ENCODE results near the gene TSHZ2.

The TSHZ2 gene

GRCh38 chr20:53202777-53203176 lies 230.6 kb downstream of the TSHZ2 start:
- no peaks in the 10 kb centered on the region for H3K9me3 ChIP-seq (ENCODE audit: control insufficient read depth, low read length)
- H3K27ac ChIP-seq (ENCODE audit: low read depth, low read length, severe bottlenecking): no peak overlapping the region
- no peaks in the 10 kb centered on the region for H3K4me1 ChIP-seq (ENCODE audit: control insufficient read depth, insufficient read depth, low read length, poor library complexity, severe bottlenecking)
- WGBS, 2 experiments (ENCODE audit: insufficient coverage in 2 of 2): 87 to 93% methylated on average over 3 of the region's 3 CpGs
- H3K4me3 ChIP-seq (ENCODE audit: extremely low read depth, insufficient read depth, low read length, poor library complexity, severe bottlenecking): no peak overlapping the region
- H3K36me3 ChIP-seq (ENCODE audit: control insufficient read depth, insufficient read depth, low read length): no peaks in the 10 kb centered on the region

GRCh38 chr20:53205046-53205445 lies 232.9 kb downstream of the TSHZ2 start:
- WGBS, 2 experiments (ENCODE audit: insufficient coverage in 2 of 2): 93 to 100% methylated on average over 3 of the region's 5 CpGs
- no peaks in the 10 kb centered on the region for H3K4me1 ChIP-seq (ENCODE audit: control insufficient read depth, insufficient read depth, low read length, poor library complexity, severe bottlenecking)
- no peak overlapping the region for H3K4me3 ChIP-seq (ENCODE audit: extremely low read depth, insufficient read depth, low read length, poor library complexity, severe bottlenecking)
- no peaks in the 10 kb centered on the region for H3K36me3 ChIP-seq (ENCODE audit: control insufficient read depth, insufficient read depth, low read length)
- H3K27ac ChIP-seq (ENCODE audit: low read depth, low read length, severe bottlenecking): no peak overlapping the region
- H3K9me3 ChIP-seq (ENCODE audit: control insufficient read depth, low read length): no peaks in the 10 kb centered on the region

GRCh38 chr20:53208110-53208832 lies 236.1 kb downstream of the TSHZ2 start:
- H3K4me3 ChIP-seq (ENCODE audit: extremely low read depth, insufficient read depth, low read length, poor library complexity, severe bottlenecking): no peak overlapping the region
- 88 to 89% methylated on average over 7 to 9 of the region's 11 CpGs for WGBS, 2 experiments (ENCODE audit: insufficient coverage in 2 of 2)
- no peaks in the 10 kb centered on the region for H3K4me1 ChIP-seq (ENCODE audit: control insufficient read depth, insufficient read depth, low read length, poor library complexity, severe bottlenecking)
- H3K9me3 ChIP-seq (ENCODE audit: control insufficient read depth, low read length): no peaks in the 10 kb centered on the region
- H3K36me3 ChIP-seq (ENCODE audit: control insufficient read depth, insufficient read depth, low read length): no peaks in the 10 kb centered on the region
- no peak overlapping the region for H3K27ac ChIP-seq (ENCODE audit: low read depth, low read length, severe bottlenecking)

- no peaks in the 10 kb centered on the region for H3K4me1 ChIP-seq (ENCODE audit: control insufficient read depth, insufficient read depth, low read length, poor library complexity, severe bottlenecking)
- no peaks in the 10 kb centered on the region for H3K36me3 ChIP-seq (ENCODE audit: control insufficient read depth, insufficient read depth, low read length)
- no peaks in the 10 kb centered on the region for H3K9me3 ChIP-seq (ENCODE audit: control insufficient read depth, low read length)
- H3K27ac ChIP-seq (ENCODE audit: low read depth, low read length, severe bottlenecking): no peak overlapping the region
- WGBS, 2 experiments (ENCODE audit: insufficient coverage in 2 of 2): 82 to 91% methylated on average over 9 to 12 of the region's 13 CpGs
- no peak overlapping the region for H3K4me3 ChIP-seq (ENCODE audit: extremely low read depth, insufficient read depth, low read length, poor library complexity, severe bottlenecking)
Observed at GRCh38 chr20:53210041-53210440, 237.9 kb downstream of the TSHZ2 start.

- H3K27ac ChIP-seq (ENCODE audit: low read depth, low read length, severe bottlenecking): no peak overlapping the region
- H3K4me3 ChIP-seq (ENCODE audit: extremely low read depth, insufficient read depth, low read length, poor library complexity, severe bottlenecking): no peak overlapping the region
- H3K36me3 ChIP-seq (ENCODE audit: control insufficient read depth, insufficient read depth, low read length): no peaks in the 10 kb centered on the region
- no peaks in the 10 kb centered on the region for H3K9me3 ChIP-seq (ENCODE audit: control insufficient read depth, low read length)
- no peaks in the 10 kb centered on the region for H3K4me1 ChIP-seq (ENCODE audit: control insufficient read depth, insufficient read depth, low read length, poor library complexity, severe bottlenecking)
- WGBS, 2 experiments (ENCODE audit: insufficient coverage in 2 of 2): 90 to 100% methylated on average over 1 to 2 of the region's 3 CpGs
Observed at GRCh38 chr20:53210931-53211330, 238.8 kb downstream of the TSHZ2 start.

- no peaks in the 10 kb centered on the region for H3K36me3 ChIP-seq (ENCODE audit: control insufficient read depth, insufficient read depth, low read length)
- WGBS, 2 experiments (ENCODE audit: insufficient coverage in 2 of 2): 94 to 95% methylated on average over 4 to 5 of the region's 5 CpGs
- H3K4me1 ChIP-seq (ENCODE audit: control insufficient read depth, insufficient read depth, low read length, poor library complexity, severe bottlenecking): no peaks in the 10 kb centered on the region
- H3K27ac ChIP-seq (ENCODE audit: low read depth, low read length, severe bottlenecking): no peak overlapping the region
- no peak overlapping the region for H3K4me3 ChIP-seq (ENCODE audit: extremely low read depth, insufficient read depth, low read length, poor library complexity, severe bottlenecking)
- H3K9me3 ChIP-seq (ENCODE audit: control insufficient read depth, low read length): no peaks in the 10 kb centered on the region
Observed at GRCh38 chr20:53212018-53212417, 239.9 kb downstream of the TSHZ2 start.

- H3K36me3 ChIP-seq (ENCODE audit: control insufficient read depth, insufficient read depth, low read length): no peaks in the 10 kb centered on the region
- no peaks in the 10 kb centered on the region for H3K4me1 ChIP-seq (ENCODE audit: control insufficient read depth, insufficient read depth, low read length, poor library complexity, severe bottlenecking)
- WGBS, 2 experiments (ENCODE audit: insufficient coverage in 2 of 2): 90 to 95% methylated on average over 4 to 7 of the region's 7 CpGs
- H3K9me3 ChIP-seq (ENCODE audit: control insufficient read depth, low read length): no peaks in the 10 kb centered on the region
- no peak overlapping the region for H3K4me3 ChIP-seq (ENCODE audit: extremely low read depth, insufficient read depth, low read length, poor library complexity, severe bottlenecking)
- H3K27ac ChIP-seq (ENCODE audit: low read depth, low read length, severe bottlenecking): no peak overlapping the region
Observed at GRCh38 chr20:53214392-53214791, 242.2 kb downstream of the TSHZ2 start.

GRCh38 chr20:53215166-53215565 lies 243.0 kb downstream of the TSHZ2 start:
- 83 to 96% methylated on average over 3 of the region's 4 CpGs for WGBS, 2 experiments (ENCODE audit: insufficient coverage in 2 of 2)
- no peaks in the 10 kb centered on the region for H3K36me3 ChIP-seq (ENCODE audit: control insufficient read depth, insufficient read depth, low read length)
- H3K27ac ChIP-seq (ENCODE audit: low read depth, low read length, severe bottlenecking): no peak overlapping the region
- no peaks in the 10 kb centered on the region for H3K4me1 ChIP-seq (ENCODE audit: control insufficient read depth, insufficient read depth, low read length, poor library complexity, severe bottlenecking)
- no peaks in the 10 kb centered on the region for H3K9me3 ChIP-seq (ENCODE audit: control insufficient read depth, low read length)
- H3K4me3 ChIP-seq (ENCODE audit: extremely low read depth, insufficient read depth, low read length, poor library complexity, severe bottlenecking): no peak overlapping the region

- Histone ChIP-seq H3K4me1 (ENCODE audit: control insufficient read depth, insufficient read depth, low read length, poor library complexity, severe bottlenecking) (no peaks in the 10 kb centered on the region), H3K4me3 (ENCODE audit: extremely low read depth, insufficient read depth, low read length, poor library complexity, severe bottlenecking) (no peak overlapping the region), H3K27ac (ENCODE audit: low read depth, low read length, severe bottlenecking) (no peak overlapping the region), H3K9me3 (ENCODE audit: control insufficient read depth, low read length) (no peaks in the 10 kb centered on the region), H3K36me3 (ENCODE audit: control insufficient read depth, insufficient read depth, low read length) (no peaks in the 10 kb centered on the region)
- WGBS, 2 experiments (ENCODE audit: insufficient coverage in 2 of 2): 91 to 93% methylated on average over 2 of the region's 2 CpGs
Observed at GRCh38 chr20:53216478-53216855, 244.3 kb downstream of the TSHZ2 start.

GRCh38 chr20:53216856-53217576 lies 244.9 kb downstream of the TSHZ2 start:
- Histone ChIP-seq H3K9me3 (ENCODE audit: control insufficient read depth, low read length) (no peaks in the 10 kb centered on the region), H3K36me3 (ENCODE audit: control insufficient read depth, insufficient read depth, low read length) (no peaks in the 10 kb centered on the region), H3K4me1 (ENCODE audit: control insufficient read depth, insufficient read depth, low read length, poor library complexity, severe bottlenecking) (no peaks in the 10 kb centered on the region), H3K4me3 (ENCODE audit: extremely low read depth, insufficient read depth, low read length, poor library complexity, severe bottlenecking) (no peak overlapping the region), H3K27ac (ENCODE audit: low read depth, low read length, severe bottlenecking) (no peak overlapping the region)
- WGBS, 2 experiments (ENCODE audit: insufficient coverage in 2 of 2): 38 to 62% methylated on average over 17 to 29 of the region's 32 CpGs
